Measurements from ENCODE around the gene TUBB4A. TPM values are rescaled to one million over a fixed set of nuclear protein-coding genes. Genes with fewer than 3 reads are reported as not detected.
A peak's percentile ranks its signal among the peaks of the same experiment; 100 is the strongest.

Gene TUBB4A
- total and polyA plus RNA-seq, 9 of the 15 experiments (the other 6 are each of a cell fraction or from before 2014, with no cell fraction given) = 0.14 to 7.0 (median 0.75) TPM

- Histone ChIP-seq H3K4me2 (ENCODE audit: insufficient read depth, low read length) (peak overlapping the region; percentile 95), H3K9ac (ENCODE audit: insufficient read depth in 1 of 2, low read depth in 2 of 2, low read length in 2 of 2) (peak overlapping the region; percentile 71 to 89), H3K27me3 (ENCODE audit: control insufficient read depth in 2 of 2, insufficient read depth in 2 of 2, low read length in 2 of 2) (no peaks in the 10 kb centered on the region), H3K27ac (ENCODE audit: extremely low read depth, low read depth, low read length) (peak overlapping the region; percentile 81), H3K79me2 (ENCODE audit: control insufficient read depth, insufficient read depth, low read length) (peaks cover 17% of the 10 kb centered on the region), H3K9me3 (replicated peaks; ENCODE audit: control insufficient read depth, insufficient read depth, low read depth, low read length) (peaks cover 19% of the 10 kb centered on the region), H3K9me1 (ENCODE audit: control insufficient read depth, insufficient read depth, low read length) (no peaks in the 10 kb centered on the region), H3K36me3 (ENCODE audit: control insufficient read depth, insufficient read depth, low read length) (peaks cover 37% of the 10 kb centered on the region; the same call in 2 of the 3 replicates), H2AFZ (ENCODE audit: low read depth, low read length) (peak overlapping the region; percentile 56; the same call in 1 of the 2 replicates), H3K4me1 (replicated peaks in 1 of 2; ENCODE audit: control insufficient read depth in 2 of 2, insufficient read depth in 2 of 2, low read length in 2 of 2) (peaks cover 18 to 28% of the 10 kb centered on the region in 2 experiments; a peak in 4 of 5 replicates), H4K20me1 (replicated peaks; ENCODE audit: control insufficient read depth, insufficient read depth, low read length) (no peaks in the 10 kb centered on the region), H3K4me3 (peak overlapping the region; percentile 77)
- WGBS (ENCODE audit: insufficient coverage, low coverage, missing lambda C conversion rate) = 31% methylated on average over 11 of the region's 16 CpGs
- BruUV-seq (replicated peaks) = no TSS peak
- CTCF ChIA-PET (ENCODE audit: low intra/inter-chr PET ratio) = no interaction called here
- intact Hi-C loops (cut with micrococcal nuclease) (no loop called here), in situ Hi-C loops (cut with MboI) (no loop called here)
- POLR2A ChIA-PET = interaction anchor here (0.6 to 1.2 kb wide), 3 partner anchors 11 to 21 kb away, joined by 3 to 4 read pairs (median 3); no protein-coding TSS in a partner anchor
- DNase-seq (ENCODE audit: extremely low read depth in 1 of 4, low spot score in 3 of 4) (peak in 2 of 4 experiments; percentile 25 to 44), ATAC-seq (peak; percentile 10), FAIRE-seq (no peak)
- TF ChIP-seq HDAC1 (IDR thresholded peaks at IDR 0.05) (0 out of 4 replicates have a peak, but pooled peaks of 1 of the 2 experiments have one; percentile 15), ZNF282 (CRISPR knock-in tag; IDR thresholded peaks at IDR 0.05) (0 out of 2 replicates have a peak, but pooled peaks have one; percentile 48), RCOR1 (IDR thresholded peaks at IDR 0.05; ENCODE audit: borderline replicate concordance in 1 of 2, low read depth in 2 of 2, low read length in 2 of 2) (no peak), HNRNPLL (IDR thresholded peaks at IDR 0.05; ENCODE audit: low read depth, low read length, poor library complexity, severe bottlenecking) (no peak), RFX1 (IDR thresholded peaks at IDR 0.05) (no peak), CHD2 (IDR thresholded peaks at IDR 0.05; ENCODE audit: low read depth, low read length) (no peak), RNF219 (CRISPR knock-in tag; IDR thresholded peaks at IDR 0.05) (no peak), ZNF77 (CRISPR knock-in tag; IDR thresholded peaks at IDR 0.05) (no peak), KAT7 (CRISPR knock-in tag; IDR thresholded peaks at IDR 0.05; ENCODE audit: borderline replicate concordance) (no peak), TFAP4 (CRISPR knock-in tag; IDR thresholded peaks at IDR 0.05; ENCODE audit: borderline replicate concordance) (peak; percentile 42; the same call in 1 of the 2 replicates), SREBF1 (IDR thresholded peaks at IDR 0.05; ENCODE audit: borderline replicate concordance, low read depth, low read length) (no peak), CREB3L1 (IDR thresholded peaks at IDR 0.05; ENCODE audit: borderline replicate concordance, low read depth) (no peak), HNRNPK (IDR thresholded peaks at IDR 0.05; ENCODE audit: low read depth, low read length, poor library complexity, severe bottlenecking) (no peak), ZNF444 (CRISPR knock-in tag; IDR thresholded peaks at IDR 0.05) (no peak), CBX1 (IDR thresholded peaks at IDR 0.05; ENCODE audit: low read depth) (no peak), LCOR (CRISPR knock-in tag; IDR thresholded peaks at IDR 0.05) (no peak)
Measured at GRCh38 chr19:6458695-6459261, 43.3 kb downstream of the TUBB4A start.
